Measurements from ENCODE around the gene MAD2L2.

MAD2L2 gene

DNA sequence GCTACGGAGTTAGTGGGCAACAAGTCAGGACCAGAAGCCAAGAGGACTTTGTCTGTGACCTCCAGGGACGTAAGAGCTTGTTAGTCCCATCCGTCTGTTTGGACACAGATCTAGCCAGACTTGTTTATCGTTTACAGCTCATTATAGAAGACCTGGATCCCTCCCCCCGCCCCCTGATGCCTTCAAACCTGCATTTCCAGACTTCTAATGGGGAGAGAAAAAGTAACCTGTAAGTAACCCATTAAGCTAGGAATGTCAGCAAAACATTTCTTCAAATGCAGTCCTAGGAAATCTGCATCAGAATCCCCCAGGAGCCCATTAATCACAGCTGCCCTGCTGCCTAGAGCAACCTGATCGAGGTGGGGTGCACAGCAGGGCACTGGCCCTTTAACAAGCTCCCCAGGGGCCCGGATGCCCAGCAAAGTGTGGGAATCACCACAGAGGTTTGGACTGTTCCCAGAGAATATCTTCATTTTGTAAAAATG, 1.4 kb upstream of the MAD2L2 start:
- no peak for DNase-seq (ENCODE audit: low read depth)

DNA sequence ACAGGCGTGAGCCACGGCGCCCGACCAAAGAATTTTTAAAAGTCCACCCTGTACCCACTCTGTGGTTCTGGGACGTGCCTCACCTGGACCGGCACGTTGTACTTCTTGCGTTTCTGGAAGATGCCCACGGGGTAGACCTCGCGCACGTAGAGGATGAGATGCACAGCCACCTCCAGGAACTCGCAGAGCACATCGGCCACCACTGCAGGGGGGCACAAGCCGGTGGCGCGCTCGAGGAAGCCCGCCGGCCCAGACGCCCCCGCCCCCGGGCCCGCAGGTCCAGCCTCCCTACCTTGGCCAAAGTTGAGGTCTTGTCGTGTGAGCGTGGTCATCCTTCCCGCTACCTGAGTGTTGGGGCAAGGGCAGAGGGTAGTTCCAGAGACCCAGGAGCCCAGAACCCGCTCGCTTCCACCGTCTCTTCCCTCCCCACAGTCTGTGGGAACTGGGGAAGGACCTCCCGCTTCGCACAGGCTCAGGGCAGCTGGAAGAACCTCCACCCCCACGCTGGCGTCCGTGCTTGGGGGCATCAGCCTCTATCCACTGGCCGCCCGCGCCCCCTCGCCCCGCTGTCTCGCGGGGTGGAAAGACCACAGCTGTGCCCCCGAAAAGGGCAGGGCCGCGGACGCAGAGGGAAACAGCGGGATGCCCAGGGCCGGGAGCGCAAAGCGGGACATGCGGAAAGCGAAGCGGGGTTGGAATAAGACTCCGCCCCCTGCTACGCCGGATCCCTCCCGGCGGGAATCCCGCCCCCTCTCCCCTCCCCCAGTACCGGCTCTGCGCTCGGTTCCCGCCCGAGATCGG, 478 bp downstream of the MAD2L2 start:
- DNase-seq (ENCODE audit: low read depth) = no peak

DNA sequence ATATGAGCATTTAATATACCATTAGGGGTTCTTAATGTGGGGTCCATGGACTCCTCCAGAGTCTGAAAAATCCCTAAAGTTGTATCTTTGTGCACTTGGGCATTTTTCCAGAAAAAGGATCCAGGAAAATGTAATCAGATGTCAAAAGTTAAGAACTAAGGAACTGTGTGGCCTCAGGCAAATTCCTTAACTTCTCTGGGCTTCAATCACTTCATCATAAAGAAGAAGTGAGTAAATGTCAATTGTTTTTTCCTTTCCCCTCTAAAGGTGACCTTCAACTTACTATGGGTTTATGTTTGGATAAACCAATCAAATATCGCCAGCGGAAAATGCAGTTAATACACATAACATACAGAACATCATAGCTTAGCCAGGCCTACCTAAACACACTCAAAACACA, 2.5 kb downstream of the MAD2L2 start:
- DNase-seq (ENCODE audit: low read depth) = no peak

DNA sequence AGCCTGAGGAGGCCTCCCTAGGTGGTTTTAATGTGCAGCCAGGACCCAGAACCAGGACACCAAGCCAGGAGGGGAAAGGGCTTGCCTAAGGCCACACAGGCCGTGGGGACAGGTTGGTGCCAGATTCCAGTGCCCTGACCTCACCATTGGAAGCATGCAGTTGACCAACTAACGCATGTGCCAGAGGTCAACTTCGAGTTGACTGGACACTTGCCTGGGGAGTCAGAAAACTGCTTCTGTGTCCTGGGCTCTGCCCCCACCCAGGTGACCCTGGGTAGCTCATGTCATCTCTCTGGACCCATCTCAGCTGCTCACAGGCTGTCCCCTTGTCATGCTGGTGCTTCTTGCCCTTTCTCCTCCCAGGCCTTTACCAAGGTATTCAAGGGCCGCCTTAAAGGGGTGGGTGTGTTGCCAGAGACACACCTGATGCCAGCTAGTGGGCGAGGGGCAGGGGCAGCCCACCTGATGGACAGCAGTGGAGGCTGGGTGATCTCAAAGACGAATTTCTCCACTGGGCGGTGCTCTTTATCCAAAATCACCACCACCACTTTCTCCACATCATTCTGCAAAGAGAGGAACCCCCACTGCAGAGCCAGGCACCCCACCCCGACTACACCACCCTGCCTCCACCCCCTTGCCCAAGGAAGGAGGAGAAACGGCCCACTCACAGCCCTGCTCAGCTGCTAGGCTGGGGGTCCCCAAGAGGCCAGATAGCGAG, 4.4 kb downstream of the MAD2L2 start:
- no peak for DNase-seq (ENCODE audit: low read depth)

DNA sequence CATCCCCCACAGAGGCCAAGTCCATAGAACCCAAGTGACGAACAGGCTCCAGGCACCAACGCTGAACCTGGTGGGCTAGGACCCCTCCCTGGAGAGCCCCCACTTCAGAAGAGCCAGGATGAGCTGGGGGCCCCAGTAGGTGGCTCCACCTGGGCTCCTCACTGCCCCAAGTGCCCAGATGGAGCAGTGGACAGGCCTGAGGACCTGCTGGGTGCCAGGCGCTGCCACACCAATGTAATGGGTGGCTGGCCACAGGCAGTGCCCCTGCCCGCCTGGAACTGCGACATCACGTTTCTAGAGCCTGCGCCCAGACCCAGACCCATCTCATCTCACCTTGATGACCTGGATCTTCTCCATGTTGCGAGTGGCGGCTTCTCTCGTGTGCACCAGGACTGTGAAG, 5.6 kb downstream of the MAD2L2 start:
- no peak for DNase-seq (ENCODE audit: low read depth)

DNA sequence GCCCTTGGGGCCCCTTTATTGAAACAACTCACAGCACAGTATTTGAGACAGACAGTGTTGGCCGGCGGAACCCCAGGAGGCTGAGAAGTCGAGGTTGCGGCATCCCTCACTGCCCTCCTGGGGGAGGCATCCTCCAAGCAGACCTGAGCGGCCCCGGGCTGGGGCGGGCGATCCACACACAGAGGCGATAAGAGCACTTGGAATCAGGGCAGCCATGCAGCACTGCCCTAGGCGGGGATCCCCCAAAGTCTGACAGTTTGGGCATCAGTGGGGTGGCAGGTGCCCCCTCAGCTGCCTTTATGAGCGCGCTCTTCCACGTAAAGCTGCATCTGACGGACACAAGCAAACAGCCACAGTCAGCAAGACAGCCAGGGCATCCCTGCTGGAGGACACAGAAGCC, 6.5 kb downstream of the MAD2L2 start:
- no peak for DNase-seq (ENCODE audit: low read depth)

DNA sequence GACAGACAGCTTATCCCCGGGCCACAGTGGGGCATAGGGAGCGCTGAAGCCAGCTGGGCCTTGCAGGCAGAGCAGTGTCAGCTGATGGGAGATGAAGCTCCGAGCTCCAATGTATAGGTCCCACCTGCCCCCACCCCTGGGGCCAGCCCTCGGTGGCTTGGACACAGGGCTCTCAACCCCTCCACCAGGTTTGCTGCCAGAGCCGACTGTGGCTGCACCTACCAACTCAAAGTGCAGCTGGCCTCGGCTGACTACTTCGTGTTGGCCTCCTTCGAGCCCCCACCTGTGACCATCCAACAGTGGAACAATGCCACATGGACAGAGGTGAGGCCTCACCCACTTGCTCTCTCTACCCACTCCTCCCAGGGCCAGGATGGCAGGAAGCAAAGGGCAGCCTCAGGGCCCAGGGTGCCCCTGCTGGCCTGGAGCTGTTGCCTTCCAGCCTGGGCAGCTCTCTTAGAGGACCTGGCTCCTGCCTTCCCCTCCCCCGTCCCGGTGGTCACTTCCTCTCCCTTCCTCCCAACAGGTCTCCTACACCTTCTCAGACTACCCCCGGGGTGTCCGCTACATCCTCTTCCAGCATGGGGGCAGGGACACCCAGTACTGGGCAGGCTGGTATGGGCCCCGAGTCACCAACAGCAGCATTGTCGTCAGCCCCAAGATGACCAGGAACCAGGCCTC, 7.7 kb downstream of the MAD2L2 start:
- DNase-seq (ENCODE audit: low read depth) = no peak

DNA sequence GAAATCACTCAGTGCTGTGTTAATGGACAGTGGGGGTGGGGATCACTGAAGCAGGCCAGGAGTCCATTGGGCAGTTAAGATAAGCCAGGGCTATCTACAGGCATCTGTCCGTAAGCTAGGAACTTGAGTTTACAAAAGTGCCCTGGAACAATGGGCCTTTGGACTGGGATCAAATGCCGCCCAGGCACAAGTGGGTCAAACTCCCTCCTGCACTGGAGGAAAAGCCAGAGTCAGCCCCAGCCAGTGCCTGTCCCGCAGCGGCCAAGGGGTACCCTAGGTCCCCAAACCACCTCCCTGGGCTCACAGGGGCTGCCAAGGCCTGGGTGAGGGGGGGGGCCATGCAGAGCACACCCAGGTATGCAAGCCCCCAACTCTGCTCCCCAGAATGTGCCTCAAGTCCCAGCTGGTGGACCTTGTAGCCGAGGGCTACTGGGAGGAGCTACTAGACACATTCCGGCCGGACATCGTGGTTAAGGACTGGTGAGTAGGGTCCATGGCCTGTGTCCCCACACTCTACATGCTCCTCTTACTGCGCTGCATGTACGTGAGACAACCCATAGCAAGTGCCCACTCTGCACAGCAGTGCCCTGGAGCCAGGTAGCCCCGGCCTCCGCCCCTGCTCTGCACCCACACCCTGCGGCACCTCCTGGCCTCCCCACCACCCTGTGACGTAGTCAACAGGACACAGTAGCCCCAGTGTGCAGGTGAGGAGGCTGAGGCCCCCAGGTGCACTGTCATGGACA, 9.2 kb downstream of the MAD2L2 start:
- DNase-seq (ENCODE audit: low read depth) = no peak

DNA sequence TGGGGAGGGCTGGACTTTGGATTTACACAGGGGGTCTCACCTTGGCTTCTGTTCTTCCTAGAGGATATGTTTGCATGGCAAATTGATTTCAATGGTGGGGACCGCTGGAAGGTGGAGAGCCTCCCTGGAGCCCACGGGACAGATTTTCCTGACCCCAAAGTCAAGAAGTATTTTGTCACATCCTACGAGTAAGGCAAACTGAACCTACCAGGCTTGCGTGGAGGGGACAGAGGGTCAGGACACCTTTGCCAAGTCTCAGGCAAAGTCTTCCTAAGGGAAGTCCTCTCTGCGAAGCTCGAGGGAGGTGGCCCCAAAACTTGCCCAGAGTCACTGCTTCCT, 9.8 kb downstream of the MAD2L2 start:
- DNase-seq (ENCODE audit: low read depth) = no peak

DNA sequence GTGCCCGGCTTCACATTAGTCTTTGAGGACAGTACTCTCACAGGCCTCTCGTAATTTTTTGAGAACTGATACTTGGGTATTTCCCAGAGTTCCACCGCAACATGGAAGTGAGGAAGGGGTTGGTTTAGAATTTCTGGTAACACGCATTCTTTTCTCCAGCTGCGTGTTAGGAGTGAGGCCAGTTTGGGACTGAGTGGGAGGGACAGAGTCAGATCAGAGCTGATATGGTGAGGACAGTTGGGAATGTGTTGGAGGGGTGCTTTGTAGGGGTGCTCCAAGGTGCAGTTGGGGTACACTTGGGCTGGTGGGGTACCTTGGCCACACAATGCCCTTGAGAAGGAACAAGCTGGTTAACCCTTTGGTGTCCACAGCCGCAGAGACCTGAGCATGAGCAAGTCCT, 10.2 kb downstream of the MAD2L2 start:
- DNase-seq (ENCODE audit: low read depth) = no peak

DNA sequence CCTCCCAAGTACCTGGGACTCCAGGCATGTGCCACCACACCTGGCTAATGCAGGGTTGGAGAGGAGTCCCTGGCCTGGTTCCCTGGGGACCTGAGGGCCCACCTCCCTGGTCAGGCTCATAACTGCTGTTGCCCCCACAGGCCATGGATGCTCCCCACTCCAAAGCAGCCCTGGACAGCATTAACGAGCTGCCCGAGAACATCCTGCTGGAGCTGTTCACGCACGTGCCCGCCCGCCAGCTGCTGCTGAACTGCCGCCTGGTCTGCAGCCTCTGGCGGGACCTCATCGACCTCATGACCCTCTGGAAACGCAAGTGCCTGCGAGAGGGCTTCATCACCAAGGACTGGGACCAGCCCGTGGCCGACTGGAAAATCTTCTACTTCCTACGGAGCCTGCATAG, 12.4 kb downstream of the MAD2L2 start:
- no peak for DNase-seq (ENCODE audit: low read depth)

DNA sequence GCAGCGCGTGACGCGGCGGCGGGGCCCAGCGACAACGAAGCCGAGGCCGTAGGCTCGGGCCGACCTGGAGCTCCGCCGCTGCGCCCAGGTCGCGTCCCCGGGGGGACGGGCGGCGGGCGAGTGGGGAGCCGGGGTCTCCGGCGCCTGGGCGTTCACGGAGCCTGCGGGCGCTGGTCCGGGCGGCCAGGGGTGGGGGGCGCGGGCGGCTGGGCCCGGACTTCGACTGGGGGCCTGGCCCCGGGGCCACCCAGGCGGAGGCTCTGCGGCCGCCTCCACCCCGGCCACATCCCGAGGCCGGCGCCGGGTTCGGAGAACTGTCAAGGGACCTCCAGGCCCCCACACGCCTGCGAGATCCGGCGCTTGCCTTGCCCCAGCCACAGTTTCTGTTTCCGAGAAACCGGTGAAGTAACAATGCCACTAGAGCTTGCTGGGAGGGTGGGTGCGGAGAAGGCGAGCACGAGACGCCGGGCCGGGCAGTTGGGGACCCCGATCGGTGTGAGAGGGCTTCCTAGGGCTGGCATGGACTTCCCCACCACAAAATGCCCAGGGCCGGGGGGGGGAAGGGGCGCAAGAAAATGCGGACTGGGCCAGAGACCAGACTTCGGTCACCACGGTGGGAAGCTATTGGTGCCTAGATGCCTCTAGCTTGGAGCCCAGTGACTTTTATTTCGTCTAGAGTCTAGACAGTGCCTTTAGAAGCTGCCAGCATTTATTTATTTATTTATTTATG, 16.4 kb downstream of the MAD2L2 start:
- no peak for DNase-seq (ENCODE audit: low read depth)

DNA sequence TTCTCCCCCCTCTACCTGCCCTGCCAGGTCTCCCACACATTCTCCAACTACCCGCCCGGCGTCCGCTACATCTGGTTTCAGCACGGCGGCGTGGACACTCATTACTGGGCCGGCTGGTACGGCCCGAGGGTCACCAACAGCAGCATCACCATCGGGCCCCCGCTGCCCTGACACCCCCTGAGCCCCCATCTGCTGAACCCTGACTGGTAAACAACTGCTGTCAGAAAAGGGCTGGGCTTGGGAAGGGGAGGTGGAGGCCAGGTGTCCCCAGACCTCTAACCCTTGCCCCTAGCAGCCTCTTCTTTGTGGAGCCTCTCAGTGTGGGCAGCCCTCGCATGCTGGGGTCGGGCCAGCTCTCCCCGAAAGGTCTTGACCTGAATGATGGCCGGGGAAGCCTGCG, 19.8 kb downstream of the MAD2L2 start:
- DNase-seq (ENCODE audit: low read depth) = no peak

DNA sequence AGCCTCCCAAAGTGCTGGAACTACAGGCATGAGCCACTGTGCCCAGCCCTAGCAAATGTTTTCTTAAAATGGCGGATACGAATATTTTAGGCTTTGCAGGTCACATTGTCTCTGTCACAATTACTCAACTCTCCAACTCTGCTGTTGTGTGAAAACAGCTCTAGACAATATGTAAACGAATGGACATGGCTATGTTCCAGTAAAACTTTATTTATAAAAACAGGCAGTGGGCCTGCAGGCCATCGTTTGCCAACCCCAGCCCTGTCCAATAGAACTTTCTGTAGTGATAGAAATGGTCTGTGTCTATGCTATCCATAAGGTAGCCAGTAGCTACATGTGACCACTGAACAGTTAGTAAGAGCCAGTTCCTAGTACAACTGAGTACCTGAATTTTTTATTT, 21.2 kb downstream of the MAD2L2 start:
- DNase-seq (ENCODE audit: low read depth) = no peak

DNA sequence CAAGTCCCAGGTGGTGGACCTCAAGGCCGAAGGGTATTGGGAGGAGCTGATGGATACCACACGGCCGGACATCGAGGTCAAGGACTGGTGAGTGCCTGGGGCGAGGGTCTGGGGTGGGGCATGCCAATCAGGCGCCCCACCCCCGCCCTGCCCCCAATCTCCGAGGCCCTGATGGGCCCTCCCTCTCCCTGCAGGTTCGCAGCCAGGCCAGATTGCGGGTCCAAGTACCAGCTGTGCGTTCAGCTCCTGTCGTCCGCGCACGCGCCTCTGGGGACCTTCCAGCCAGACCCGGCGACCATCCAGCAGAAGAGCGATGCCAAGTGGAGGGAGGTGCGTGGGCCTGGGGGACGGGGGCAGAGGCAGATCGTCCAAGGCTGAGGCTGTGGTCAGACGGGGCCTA, 22.4 kb downstream of the MAD2L2 start:
- no peak for DNase-seq (ENCODE audit: low read depth)

DNA sequence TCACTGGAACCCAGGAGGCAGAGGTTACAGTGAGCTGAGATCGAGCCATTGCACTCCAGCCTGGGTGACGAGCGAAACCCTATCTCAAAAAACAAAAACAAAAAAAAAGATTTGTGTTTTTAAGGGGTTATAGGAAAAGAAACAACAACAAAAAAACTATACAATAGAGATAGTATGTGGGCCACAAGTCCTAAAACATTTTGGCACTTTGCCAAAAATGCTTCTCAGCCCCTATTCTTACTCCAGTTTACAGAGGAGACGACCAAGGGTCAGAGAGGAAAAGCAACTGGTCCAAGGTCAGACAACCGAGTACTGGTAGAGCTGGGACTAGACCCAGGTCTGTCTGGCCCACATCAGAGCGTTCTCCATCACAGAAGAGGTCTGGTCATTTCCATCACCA, 23.3 kb downstream of the MAD2L2 start:
- no peak for DNase-seq (ENCODE audit: low read depth)

DNA sequence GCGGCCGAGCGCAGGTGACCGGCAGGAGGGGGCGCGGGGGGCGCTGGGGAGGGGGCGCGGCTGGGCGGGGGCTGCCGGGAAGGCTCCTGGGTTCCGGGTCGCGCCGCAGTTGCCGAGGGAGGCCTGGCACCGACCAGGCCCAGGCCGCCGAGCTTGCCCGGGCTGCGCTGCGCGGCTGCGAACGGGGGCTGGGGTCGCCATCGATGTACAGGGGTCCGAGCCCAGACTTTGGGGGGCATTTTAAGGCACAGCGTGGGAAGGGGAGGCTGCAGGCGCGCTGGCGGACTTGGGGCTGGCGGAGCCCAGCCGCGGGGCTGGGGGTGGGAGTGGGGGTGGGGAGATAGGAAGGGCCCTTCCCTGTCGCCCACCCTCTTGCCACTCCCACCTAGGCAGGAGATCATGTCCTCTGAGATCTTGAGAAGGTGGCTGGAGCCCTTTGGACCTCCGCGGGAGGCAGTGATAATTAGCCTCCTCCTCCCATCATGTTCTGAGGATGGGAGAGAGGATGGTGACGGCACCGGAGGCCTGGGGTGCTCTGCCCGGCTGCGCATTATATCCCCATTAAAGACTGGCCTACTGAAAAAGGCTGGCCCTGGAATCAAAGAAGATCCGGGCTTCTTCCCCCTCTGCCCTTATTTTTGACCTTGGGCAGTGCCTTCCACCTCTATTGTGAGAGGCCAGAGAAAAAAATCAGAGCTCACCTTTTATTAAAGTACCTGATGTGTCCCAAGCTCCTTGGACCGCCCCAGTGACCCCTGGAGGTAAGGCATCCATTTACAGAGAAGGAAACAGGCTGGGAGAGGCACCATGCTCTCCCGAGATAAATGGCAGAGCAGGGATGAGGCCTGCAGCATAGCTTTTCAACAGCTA, 25.8 kb downstream of the MAD2L2 start:
- no peak for DNase-seq (ENCODE audit: low read depth)

DNA sequence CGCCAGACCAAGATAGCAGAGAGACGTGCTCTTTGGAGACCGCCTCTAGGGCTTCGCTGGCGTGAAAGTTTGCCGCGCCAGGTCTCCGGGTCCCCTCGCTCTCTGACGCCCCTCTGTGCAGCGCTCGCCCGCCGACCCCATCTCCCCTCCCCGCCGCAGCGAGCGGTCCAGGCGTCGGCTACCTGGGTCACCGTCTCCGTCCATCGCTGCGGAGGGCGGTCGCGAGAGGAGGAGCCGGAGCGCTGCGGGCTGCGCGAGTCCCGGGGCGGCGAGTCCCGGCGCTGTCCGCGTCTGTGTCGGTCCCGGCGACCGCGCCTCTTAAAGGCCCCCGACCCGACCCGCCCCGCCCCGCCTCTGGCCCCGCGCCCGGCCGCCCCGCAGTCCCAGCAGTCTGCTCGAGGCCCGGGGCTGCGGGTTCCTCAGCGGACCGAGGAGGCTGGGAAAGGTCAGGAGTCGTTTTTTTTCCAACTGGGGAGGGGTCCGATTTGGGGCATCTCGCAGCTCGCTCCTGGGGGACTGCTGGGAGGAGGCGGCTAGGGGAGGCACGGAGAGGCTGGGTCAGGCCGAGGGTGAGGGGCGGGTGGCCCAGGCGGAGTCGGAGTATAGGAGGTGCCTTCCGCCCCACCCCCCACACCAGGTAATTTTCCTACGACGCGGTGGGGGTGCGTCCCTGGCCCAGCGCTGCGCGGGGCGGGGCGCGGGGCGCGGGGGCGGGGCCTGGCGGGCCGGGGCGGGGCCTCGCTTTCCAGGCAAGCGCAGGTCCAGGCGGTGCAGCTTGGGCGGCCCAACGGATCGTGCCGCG, 26.6 kb downstream of the MAD2L2 start, which contains the start of the genes FBXO2 and FBXO44:
FBXO2 (minus strand) TSS at position 293 of the 802 bp plus-strand sequence; CDS start at position 204, 89 bp downstream.
FBXO44 (plus strand) TSS at position 741 of the 802 bp plus-strand sequence. CDS start 959 bp downstream, outside the sequence.
- DNase-seq (ENCODE audit: low read depth) = no peak

DNA sequence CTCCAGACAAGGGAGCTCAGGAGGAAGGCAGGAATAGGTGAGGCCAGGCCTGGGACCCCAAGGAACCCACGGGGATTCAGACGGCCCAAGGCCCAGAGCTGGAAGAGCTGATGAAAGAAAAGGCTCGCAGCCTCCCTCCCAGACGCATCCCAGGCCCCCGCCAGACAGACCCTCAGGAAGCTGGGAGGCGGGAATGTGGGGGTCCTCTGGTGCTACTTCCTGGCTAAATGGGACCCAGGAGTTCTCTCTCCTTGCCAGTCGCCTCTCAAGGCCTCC, 27.1 kb downstream of the MAD2L2 start:
- no peak for DNase-seq (ENCODE audit: low read depth)
